DMS53 treated with DMSO at 0.1 percent for 48 hours (cell line): ENCODE measurements around the gene ONECUT1.

Experiments
- DNase-seq: peaks from one replicate; lab custom pipeline; 2025; ENCODE audit not compliant: unreplicated experiment; lab: John Stamatoyannopoulos, UW

ONECUT1 gene

GRCh38 chr15:52783929-52784798 is 6.0 kb downstream of the ONECUT1 start:
- DNase-seq, result no peak

- no peak for DNase-seq
These were observed 6.8 kb downstream of the ONECUT1 start for GRCh38 chr15:52783191-52783829.

GRCh38 chr15:52782514-52782913 is 7.6 kb downstream of the ONECUT1 start:
- DNase-seq, result no peak

- peak; percentile 30 for DNase-seq
These were observed 9.8 kb downstream of the ONECUT1 start for GRCh38 chr15:52780172-52780980.

- DNase-seq, result no peak
These were observed 11.7 kb downstream of the ONECUT1 start for GRCh38 chr15:52778457-52778856.

- no peak for DNase-seq
These were observed 17.4 kb downstream of the ONECUT1 start for GRCh38 chr15:52772766-52773165.

GRCh38 chr15:52765785-52766184 is 24.4 kb downstream of the ONECUT1 start:
- no peak for DNase-seq

GRCh38 chr15:52764731-52765130 is 25.4 kb downstream of the ONECUT1 start:
- no peak for DNase-seq

GRCh38 chr15:52762621-52763020 is 27.5 kb downstream of the ONECUT1 start:
- no peak for DNase-seq

- no peak for DNase-seq
These were observed 29.6 kb downstream of the ONECUT1 start for GRCh38 chr15:52760562-52760961.

GRCh38 chr15:52759969-52760368 is 30.2 kb downstream of the ONECUT1 start:
- no peak for DNase-seq

- DNase-seq, result no peak
These were observed 32.6 kb downstream of the ONECUT1 start for GRCh38 chr15:52757496-52757895.

- no peak for DNase-seq
These were observed 38.6 kb downstream of the ONECUT1 start for GRCh38 chr15:52751522-52751921.

- no peak for DNase-seq
These were observed 40.9 kb downstream of the ONECUT1 start for GRCh38 chr15:52749258-52749657.

GRCh38 chr15:52746162-52746757 is 43.9 kb downstream of the ONECUT1 start:
- no peak for DNase-seq

GRCh38 chr15:52745326-52746161 is 44.6 kb downstream of the ONECUT1 start:
- DNase-seq, result no peak

GRCh38 chr15:52738311-52738710 is 51.8 kb downstream of the ONECUT1 start:
- no peak for DNase-seq

- no peak for DNase-seq
These were observed 52.4 kb downstream of the ONECUT1 start for GRCh38 chr15:52737720-52738119.

- DNase-seq, result peak; percentile 53
These were observed 54.7 kb downstream of the ONECUT1 start for GRCh38 chr15:52735231-52736089.
